ENCODE results near the gene ANAPC15. TPM values are rescaled to one million over a fixed set of nuclear protein-coding genes. Genes with fewer than 3 reads are reported as not detected.

ANAPC15 gene
- total RNA-seq, 4 donors from 2014 or later, result 13.2 to 26.9 (median 22.8) TPM

DNA sequence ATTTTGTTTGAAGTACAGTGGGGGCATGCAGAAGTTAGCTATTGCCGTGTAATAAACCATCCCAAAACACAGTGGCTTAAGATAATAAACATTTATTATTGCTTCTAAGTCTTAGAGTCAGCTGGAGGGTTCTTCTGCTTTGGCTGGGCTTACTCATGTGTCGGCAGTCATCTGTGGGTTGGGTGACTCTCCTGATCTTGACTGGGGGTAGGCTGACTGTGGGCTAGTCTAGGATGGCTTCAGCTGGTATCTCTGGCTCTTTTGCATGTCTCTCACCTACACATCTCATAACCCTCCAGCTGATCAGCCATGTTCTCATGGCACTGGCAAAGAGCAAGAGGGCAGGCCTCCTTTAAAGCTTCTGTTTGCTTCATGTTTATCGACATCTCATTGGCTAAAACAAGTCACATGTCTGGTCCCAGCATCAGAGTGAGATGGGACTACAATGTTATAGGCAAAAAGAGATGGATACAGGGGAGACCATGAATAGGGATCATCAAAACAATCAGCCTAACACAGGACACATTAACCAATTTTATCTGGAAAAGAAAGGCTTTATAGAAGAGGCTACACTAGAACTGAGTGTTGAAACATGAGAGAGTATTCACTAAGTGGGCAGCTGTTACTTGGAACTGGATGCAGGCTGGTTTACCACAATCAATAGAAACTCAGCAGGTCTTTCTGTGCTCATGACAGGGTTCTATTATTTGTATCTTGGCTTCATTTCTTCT, 26.7 kb downstream of the ANAPC15 start:
- TF ChIP-seq, protein P1, sequence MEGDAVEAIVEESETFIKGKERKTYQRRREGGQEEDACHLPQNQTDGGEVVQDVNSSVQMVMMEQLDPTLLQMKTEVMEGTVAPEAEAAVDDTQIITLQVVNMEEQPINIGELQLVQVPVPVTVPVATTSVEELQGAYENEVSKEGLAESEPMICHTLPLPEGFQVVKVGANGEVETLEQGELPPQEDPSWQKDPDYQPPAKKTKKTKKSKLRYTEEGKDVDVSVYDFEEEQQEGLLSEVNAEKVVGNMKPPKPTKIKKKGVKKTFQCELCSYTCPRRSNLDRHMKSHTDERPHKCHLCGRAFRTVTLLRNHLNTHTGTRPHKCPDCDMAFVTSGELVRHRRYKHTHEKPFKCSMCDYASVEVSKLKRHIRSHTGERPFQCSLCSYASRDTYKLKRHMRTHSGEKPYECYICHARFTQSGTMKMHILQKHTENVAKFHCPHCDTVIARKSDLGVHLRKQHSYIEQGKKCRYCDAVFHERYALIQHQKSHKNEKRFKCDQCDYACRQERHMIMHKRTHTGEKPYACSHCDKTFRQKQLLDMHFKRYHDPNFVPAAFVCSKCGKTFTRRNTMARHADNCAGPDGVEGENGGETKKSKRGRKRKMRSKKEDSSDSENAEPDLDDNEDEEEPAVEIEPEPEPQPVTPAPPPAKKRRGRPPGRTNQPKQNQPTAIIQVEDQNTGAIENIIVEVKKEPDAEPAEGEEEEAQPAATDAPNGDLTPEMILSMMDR (IDR thresholded peaks at IDR 0.05), result no peak
- ATAC-seq (ENCODE audit: low FRiP score) (no peak), DNase-seq (ENCODE audit: low spot score) (no peak)

DNA sequence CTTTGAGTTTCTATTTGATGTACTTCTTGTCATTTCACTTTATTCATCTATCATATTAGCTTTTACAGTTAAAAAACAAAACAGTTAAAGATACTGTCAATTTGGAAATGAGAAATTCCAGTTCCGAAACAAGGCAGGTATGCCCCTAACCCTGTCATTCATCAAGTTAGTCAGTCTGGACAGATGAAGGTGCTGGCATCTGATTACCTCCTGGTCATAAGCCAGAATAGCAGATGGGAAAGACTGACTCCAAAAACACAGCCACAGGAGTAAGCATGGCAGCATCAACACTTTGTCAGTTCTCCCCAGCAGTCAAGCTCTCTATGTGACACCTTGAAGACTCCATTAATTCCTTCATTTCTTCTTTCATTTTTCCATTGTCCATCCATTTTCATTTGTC, 27.5 kb downstream of the ANAPC15 start:
- DNase-seq (ENCODE audit: low spot score), result no peak
- no peak for ATAC-seq (ENCODE audit: low FRiP score)
- TF ChIP-seq, protein P1 (IDR thresholded peaks at IDR 0.05), result no peak

DNA sequence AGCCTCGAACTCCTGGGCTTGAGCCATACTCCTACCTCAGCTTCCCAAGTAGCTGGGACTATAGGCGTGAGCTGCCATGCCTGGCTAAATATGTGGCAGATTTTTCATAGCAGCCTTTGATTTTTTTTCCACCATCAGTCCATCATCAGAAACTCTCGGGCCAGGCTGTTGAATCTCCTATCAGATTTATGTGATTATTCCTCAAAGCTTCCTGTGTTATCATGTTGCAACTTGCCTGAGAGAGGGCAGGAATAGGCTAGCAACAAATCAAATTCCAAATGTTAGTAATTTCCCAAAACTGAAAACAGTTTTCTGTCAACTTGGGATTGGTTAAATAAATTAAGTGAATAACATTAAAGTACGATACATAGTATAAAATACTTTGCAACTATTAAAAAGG, 28.4 kb downstream of the ANAPC15 start:
- TF ChIP-seq, protein P1 (IDR thresholded peaks at IDR 0.05), result no peak
- ATAC-seq (ENCODE audit: low FRiP score), result no peak
- DNase-seq (ENCODE audit: low spot score), result no peak

DNA sequence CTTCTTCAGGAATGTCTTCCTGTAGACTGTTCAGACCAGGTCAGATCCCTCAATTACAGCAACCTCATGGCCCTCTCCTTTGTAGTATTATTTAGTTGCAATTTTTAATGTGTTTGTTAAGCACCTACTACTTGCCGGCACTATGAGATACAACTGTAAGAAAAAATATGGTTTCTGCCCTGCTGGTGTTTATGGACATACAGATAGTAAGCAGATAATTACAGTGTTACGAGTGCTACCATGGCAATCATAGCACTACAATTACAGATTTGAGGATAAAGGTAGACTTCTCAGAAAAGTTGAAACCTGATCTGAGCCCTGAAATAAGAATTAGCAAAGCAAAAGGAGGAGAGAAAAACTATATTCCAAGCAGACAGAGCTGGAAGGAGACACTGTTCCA, 29.1 kb downstream of the ANAPC15 start:
- ATAC-seq (ENCODE audit: low FRiP score) (no peak), DNase-seq (ENCODE audit: low spot score) (no peak)
- TF ChIP-seq, protein P1 (IDR thresholded peaks at IDR 0.05), result no peak

DNA sequence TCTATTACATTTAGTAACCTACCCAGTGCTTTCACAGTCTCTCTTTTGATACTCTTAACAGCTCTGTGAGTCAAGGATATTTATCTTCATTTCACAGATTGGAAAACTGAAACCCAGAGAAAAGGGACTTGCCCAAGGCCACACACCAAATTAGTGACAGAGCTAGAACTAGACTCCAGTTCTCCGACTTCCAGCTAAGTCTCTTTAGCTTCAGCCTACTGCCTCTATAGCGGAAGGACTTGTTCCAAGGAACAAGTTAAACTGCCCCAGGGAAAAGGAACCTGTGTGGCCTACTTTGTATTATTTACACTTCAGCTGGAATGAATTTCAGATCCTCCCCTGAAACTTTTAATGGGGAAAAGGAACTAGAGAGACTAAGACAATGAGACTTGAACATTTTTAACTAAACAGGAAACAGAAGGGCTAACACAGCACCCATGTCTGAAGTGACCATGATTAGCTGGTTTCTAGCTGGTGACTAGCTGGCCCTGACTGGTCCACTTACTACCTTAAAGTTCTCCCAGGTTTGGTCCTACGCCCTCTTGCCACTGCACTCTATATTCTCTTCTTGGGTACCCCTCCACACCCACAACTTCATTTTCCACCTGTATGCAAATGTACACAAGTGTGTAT, 30.6 kb downstream of the ANAPC15 start:
- TF ChIP-seq, protein P1 (IDR thresholded peaks at IDR 0.05), result no peak

DNA sequence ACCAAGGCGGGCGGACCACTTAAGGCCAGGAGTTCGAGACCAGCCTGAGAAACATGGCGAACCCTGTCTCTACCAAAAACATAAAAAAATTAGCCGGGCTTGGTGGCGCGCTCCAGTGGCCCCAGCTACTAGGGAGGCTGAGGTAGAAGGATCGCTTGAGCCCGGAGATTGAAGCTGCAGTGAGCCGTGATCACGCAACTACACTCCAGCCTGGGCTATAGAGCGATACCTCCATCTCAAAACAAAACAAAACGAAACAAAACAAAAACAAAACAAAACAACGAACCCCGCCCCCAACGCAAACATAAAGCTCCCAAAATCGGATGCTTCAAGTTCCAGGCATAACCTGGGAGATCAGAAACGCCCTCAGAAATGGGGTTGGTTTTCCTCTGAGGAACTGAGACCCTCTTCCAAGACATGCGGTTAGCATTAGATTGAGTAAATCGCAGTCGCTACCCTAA, 31.3 kb downstream of the ANAPC15 start:
- no peak for DNase-seq (ENCODE audit: low spot score)
- TF ChIP-seq, protein P1 (IDR thresholded peaks at IDR 0.05), result no peak
- no peak for ATAC-seq (ENCODE audit: low FRiP score)

More for the DNA sequence above, 30.6 kb downstream of the ANAPC15 start:
- DNase-seq (ENCODE audit: low spot score), result no peak
- no peak for ATAC-seq (ENCODE audit: low FRiP score)

Measured in omental fat pad (tissue), 4 donors.